T-helper 22 cell (primary cell): Measurements from ENCODE around the gene MAGEA4.
"Not testable (repeated sequence)": the region's sequence is repeated elsewhere in the genome, so short reads cannot be mapped to it uniquely, and the experiment has no call there.

Experiments
- DNase-seq: peaks from one replicate; pipeline ENCODE4 v3.0.0-alpha.2; 2020; ENCODE audit warnings: low read depth

MAGEA4 gene, protein sequence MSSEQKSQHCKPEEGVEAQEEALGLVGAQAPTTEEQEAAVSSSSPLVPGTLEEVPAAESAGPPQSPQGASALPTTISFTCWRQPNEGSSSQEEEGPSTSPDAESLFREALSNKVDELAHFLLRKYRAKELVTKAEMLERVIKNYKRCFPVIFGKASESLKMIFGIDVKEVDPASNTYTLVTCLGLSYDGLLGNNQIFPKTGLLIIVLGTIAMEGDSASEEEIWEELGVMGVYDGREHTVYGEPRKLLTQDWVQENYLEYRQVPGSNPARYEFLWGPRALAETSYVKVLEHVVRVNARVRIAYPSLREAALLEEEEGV

DNA sequence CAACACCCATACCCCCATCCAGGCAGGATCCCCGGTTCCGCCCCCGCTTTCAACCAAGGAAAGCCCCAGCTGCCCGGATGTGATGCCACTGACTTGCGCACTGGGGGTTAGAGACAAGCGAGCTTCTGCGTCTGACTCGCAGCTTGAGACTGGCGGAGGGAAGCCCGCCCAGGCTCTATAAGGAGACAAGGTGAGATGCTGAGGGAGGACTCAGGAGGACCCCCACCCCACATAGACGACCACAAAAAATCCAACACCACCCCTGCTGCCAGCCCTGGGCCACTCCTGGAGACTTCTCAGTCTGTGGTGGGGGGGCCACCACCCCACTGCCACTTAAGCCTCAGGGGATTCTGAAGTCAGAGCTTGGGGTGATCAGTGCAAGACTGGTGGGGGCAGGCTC, at the start of gene MAGEA4:
MAGEA4 (plus strand) TSS at position 110 of the 400 bp plus-strand sequence. CDS start 10,776 bp downstream, outside the sequence.
- DNase-seq, result no peak

- DNase-seq, result no peak
Observed at GRCh38 chrX:151870602-151871001, 42.1 kb upstream of the MAGEA4 start.

DNA sequence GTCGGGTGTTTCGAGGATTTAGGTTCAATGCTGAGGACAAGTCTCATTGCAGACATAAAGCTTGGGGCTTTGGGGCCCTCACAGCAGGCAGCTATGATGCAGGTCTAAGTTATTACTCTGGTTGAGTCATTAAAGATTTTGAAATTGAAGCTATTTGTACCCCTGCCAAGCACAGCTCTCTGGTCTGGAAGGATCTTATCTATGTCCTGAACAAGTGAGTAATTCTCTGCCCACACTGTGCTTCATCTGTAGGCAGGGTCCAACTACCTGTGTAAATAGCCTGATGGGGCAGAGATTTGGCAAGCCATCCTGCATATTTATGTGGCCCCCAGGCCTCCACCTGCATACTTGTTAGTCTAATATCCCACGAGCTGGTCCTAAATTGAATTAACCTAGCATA, 41.4 kb upstream of the MAGEA4 start:
- no peak for DNase-seq

DNA sequence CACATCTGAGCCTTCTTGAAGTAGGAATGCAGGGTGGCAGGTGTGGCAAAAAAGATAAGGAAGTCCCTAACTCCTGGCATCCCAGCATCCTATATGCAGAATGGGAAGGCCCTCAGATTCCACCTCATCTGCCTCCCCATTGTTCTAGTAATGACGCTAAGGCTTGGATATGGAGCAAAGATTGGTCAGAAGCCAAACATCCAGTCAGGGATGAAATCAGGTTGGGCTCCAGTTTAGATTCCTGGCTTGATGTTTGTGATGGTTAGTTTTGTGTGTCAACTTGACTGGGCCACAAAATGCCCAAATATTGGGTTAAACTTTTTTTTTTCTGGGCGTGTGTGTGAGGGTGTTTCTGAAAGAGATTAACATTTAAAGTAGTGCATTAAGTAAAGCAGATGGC, 39.6 kb upstream of the MAGEA4 start:
- DNase-seq, result no peak

DNA sequence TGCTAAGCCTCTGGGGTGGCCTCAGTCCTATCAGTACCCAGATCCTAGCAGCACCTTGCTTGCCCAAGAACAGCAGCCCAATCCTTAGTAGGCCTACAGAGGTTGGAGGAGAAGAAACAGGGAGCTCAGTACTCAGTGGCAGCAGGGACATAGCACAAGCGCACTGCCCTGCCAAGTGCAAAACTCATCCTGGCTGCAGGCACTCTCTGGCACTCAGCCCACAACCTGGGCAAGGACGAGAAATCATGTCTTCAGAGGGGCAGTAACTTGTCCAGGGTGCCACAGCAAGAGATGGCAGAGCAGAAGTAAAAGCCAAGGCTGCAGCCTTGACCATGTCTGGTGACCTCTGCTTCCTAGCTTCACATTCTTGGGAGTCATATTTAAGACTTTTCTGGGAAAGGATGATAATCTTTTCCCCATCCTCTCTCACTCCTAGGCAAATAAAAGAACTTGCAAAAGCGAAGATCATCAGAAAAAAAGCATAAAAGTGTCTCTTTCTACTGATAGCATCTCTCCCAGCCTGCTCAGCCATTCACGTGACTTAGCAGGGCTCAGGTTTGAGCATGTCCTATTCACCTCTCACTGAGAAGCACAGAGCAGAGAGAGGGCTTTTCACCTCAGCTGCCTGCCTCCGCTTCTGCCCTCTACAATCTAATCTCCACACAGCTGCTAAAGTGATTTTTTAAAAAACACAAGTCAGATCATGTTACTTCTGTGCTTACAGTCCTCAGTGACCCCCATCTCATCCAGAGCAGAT, 37.2 kb upstream of the MAGEA4 start:
- DNase-seq, result no peak

DNA sequence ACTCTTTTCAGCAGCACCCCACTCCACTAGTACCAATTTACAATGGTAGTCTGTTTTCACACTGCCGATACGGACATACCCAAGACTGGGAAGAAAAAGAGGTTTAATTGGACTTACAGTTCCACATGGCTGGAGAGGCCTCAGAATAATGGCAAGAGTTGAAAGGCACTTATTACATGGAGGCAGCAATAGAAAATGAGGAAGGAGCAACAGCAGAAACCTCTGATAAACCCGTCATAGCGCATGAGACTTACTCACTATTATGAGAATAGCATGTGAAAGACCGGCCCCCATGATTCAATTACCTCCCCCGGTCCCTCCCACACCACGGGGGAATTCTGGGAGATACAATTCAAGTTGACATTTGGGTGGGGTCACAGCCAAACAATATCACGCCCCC, 34.1 kb upstream of the MAGEA4 start:
- no peak for DNase-seq

DNA sequence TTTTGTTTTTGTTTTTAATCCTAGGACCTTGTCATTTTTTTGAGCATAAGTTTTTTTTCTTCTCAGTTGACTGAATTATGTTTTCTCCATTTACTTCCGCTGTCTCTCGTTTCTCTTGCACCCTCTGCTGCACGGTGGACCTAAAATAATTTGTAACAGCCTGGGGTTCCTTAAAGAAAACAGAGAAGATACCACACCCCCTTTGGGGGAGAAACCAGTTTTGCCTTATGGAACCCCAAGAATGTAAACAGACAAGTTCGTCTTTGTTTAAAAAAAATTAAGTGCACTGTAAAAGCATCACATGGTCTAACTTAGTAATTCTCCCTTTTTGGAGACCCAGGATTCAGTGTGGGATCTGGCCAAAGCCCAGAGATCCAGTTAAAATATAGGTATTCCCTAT, 32.8 kb upstream of the MAGEA4 start:
- DNase-seq, result no peak

DNA sequence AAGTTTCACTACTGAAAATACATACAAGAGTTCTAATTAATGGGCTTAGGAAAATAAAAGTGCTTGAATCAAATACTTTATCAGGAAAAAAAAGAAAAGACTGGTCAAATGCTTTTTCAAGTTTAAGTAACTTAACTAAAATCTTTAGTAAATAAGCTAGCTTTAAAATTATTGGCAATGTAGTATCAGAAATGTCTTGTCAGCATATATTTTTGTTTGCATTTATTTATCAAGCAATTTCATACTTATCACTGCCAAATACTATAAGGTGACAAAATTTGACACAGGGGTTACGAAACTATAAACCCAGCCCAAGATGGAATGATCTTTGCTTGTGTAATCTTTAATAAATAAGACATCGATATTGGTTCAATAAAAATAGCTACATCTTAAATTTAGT, 31.8 kb upstream of the MAGEA4 start:
- no peak for DNase-seq

DNA sequence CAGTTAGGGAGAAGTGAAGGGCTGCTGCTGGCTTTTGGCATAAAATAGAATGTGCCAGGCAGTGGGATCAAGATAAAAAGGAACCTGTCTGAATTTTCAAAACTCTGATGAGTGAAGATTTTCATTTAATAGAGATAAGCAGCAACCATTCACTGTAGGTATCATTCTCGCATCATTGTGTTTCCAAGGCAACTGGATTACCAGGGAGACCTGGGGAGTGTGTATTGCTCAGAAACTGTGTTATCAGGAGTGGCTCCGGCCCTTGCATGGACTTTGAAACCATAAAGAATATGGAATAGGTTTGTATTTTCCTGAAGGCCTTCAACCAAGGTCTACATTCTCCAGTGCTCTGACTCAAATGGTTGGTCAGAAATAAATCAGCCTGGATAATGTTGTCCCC, 23.3 kb upstream of the MAGEA4 start:
- DNase-seq, result no peak

GRCh38 chrX:151896734-151897474, 15.8 kb upstream of the MAGEA4 start:
- no peak for DNase-seq

DNA sequence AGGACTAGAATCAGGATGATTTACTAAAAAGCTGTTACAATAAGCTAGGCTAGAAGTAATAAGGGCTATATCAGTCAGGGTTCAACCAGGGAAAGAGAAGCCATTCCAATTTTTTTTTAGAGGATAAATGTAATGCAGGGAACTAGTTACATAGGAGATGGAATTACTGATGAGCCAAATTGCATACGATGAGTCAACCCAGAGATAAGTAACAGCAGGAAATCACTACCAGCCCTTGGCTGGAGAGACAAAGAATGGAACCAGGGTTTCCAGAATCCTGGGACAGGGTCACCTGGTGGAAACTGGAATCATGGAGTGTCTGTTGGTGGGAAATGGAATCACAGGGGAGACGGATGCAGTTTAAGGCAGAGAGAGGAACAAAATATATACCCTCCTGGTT, 13.1 kb upstream of the MAGEA4 start:
- DNase-seq, result no peak

DNA sequence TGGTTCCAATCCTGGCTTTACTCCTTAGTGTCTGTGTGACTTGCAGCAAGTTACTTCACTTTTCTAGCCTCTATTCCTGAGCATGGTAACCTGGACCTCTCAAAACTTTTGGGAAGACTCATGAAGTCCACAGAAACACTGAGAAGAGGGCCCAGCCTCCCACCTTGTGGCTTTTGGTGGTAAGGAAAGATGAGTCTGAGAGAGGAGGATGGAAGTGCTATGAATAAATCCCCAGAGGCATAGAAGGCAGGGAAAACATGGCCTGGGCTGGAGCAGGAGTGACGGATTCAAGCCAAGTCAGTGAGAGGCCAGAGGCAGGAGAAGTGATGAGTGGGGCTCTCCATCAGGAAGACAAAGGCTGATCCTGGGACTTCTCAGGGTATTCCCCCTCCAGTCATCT, 10.9 kb upstream of the MAGEA4 start:
- DNase-seq, result no peak

- no peak for DNase-seq
Observed at GRCh38 chrX:151902813-151903591, 9.7 kb upstream of the MAGEA4 start.

DNA sequence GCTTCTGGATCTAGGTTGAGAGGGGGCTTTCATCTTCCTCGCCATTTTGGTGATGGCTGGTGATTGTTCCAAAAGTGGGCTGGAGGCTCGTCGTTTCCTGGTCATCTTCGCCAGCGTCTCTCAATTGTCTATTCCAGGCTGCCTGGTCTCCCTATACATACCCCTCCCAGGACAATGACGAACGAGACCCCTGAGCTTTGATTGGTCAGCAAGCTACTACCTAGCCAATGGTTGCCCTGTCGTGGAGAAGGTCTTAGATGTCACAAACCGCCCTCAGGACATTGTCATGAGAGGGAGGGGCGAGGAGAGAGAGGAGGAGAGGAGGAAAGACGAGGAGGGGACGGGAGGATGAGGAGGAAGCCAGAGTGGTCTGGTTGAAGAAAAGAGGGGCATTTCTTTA, 7.7 kb upstream of the MAGEA4 start:
- DNase-seq, result no peak

DNA sequence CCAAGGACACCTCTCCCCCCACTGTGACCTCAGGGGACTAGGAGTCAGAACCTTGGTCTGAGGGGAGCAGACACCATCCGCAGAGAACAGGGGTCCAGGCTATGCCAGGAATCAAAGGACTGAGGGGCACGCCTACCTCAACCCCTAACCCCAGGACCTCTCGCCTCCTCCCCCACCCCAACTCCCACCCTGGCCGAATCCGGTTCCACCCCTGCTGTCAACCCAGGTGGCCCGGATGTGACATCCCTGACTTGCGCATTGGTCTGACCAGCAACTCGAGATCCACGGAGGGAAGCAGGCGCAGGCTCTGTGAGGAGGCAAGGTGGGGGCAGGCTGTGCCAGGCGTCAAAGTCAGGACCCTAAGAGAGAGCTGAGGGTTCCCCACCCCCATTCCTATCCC, 468 bp upstream of the MAGEA4 start:
- DNase-seq, result no peak

GRCh38 chrX:151918736-151919135, 6.0 kb downstream of the MAGEA4 start:
- DNase-seq, result not testable (repeated sequence)

- no peak for DNase-seq
Observed at GRCh38 chrX:151919610-151920009, 6.9 kb downstream of the MAGEA4 start.

- DNase-seq, result no peak
Observed at GRCh38 chrX:151920101-151920500, 7.4 kb downstream of the MAGEA4 start.

- DNase-seq, result no peak
Observed at GRCh38 chrX:151920530-151920929, 7.8 kb downstream of the MAGEA4 start.

DNA sequence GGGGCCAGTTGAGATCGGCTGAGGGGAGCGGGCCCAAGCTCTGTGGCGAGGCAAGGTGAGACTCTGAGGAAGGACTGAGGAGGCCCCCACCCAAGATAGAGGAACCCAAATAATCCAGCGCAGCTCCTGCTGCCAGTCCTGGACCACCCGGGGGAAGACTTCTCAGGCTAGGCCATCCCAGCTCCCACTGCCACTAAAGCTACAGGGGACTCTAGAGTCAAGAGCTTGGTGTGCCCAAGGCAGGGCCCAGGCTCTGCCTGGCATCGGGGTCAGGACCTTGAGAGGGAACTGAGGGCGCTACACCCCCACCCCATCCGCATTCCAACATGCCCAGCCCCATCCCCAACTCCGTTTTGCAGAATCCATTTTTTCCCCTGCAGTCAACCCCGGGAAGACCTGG, 8.6 kb downstream of the MAGEA4 start:
- DNase-seq, result no peak

DNA sequence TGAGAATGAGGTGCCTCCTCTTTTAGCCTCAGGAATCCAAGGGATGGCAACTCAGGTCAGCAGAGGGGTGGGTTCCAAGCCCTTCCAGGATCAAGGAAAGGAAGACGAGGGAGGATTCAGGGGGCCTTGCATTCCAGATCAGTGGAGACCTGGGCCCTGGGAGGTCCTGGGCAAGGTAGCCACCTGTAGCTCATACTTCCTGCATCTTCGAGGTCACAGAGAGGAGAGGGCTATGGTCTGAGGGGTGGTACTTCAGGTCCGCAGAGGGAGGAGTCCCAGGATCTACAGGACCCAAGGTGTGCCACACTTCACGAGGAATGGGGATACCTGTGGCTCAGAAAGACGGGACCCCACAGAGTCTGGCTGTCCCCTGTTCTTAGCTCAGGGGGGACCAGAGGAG, 9.2 kb downstream of the MAGEA4 start:
- no peak for DNase-seq

GRCh38 chrX:151922692-151923091, 10.0 kb downstream of the MAGEA4 start:
- no peak for DNase-seq
